Endothelial cell (in vitro differentiated cells): ENCODE data around the gene SERPINA3. TPM values are rescaled to one million over a fixed set of nuclear protein-coding genes. Genes with fewer than 3 reads are reported as not detected.
"Not testable (repeated sequence)": the region's sequence is repeated elsewhere in the genome, so short reads cannot be mapped to it uniquely, and the experiment has no call there.

Experiments
- DNase-seq: peaks from one replicate; pipeline ENCODE4 v3.0.0; 2021; ENCODE audit warnings: low spot score
- H3K27ac Mint-ChIP-seq: one replicate; pipeline ENCODE4 v1.8.0; 2021; ENCODE audit warnings: mixed read lengths, inconsistent platforms; ENCODE audit not compliant: unreplicated experiment
- H3K27me3 Mint-ChIP-seq: one replicate; pipeline ENCODE4 v1.8.0; 2021; ENCODE audit warnings: mild to moderate bottlenecking, moderate library complexity, mixed read lengths, inconsistent platforms; ENCODE audit not compliant: unreplicated experiment
- H3K36me3 Mint-ChIP-seq: one replicate; pipeline ENCODE4 v1.8.0; 2021; ENCODE audit warnings: mild to moderate bottlenecking, low read depth, mixed read lengths, inconsistent platforms; ENCODE audit not compliant: unreplicated experiment
- H3K4me1 Mint-ChIP-seq: one replicate; pipeline ENCODE4 v1.8.0; 2021; ENCODE audit warnings: mild to moderate bottlenecking, mixed read lengths, inconsistent platforms; ENCODE audit not compliant: unreplicated experiment
- H3K4me3 Mint-ChIP-seq: one replicate; pipeline ENCODE4 v1.8.0; 2021; ENCODE audit warnings: mild to moderate bottlenecking, mixed read lengths, inconsistent platforms; ENCODE audit not compliant: unreplicated experiment
- H3K9me3 Mint-ChIP-seq: one replicate; pipeline ENCODE4 v1.8.0; 2021; ENCODE audit warnings: mixed read lengths, inconsistent platforms; ENCODE audit not compliant: unreplicated experiment
- CTCF ChIP-seq: fragments of 200-600 bp; sonication (generic); IDR thresholded peaks from one replicate; pipeline ENCODE4 v1.5.0; 2021; ENCODE audit warnings: antibody characterized with exemption; ENCODE audit not compliant: unreplicated experiment
- total RNA-seq: library from RNA; stranded (reverse); fragmentation: NEBNext Ultra II Directional; extraction: Animal tissue kit (Norgen Biotek cat#: 25700); gene quantifications from one replicate; pipeline ENCODE4 v1.2.1, GENCODE V29; 2021; ENCODE audit not compliant: unreplicated experiment

Gene SERPINA3
- total RNA-seq, 1 donor from 2014 or later, result not detected

DNA sequence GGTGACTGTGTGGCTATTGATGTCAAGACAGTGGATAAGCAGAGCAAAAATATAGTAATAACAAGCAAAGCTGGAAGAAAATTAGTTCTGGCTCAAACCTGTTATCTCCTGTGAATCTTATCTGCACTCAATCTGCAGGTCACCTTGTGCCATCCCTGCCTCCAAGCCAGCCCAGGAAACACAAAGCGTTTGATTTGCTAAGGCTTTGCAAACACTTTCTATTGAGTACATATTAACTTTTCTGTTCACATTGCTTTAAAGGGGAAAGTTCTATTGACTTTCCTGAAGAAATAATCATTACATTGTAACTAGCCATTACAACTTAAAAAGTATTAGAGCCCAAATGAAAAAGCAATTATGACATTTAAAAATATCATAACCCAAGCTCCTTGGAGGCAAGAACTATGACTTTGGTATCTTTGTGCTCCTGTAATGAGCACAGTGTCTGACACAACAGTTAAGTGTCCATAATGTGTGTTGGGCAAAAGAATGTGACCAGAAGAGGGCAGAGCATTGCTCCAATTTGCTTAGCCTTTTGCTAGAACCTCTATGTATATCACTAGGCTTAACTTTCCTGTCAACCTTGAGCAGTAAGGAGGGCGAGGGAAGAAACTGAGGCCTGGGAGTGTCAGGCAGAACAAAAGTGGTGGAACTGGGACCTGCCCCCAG is 24.7 kb downstream of the SERPINA3 start:
- no peak overlapping the region for H3K27ac Mint-ChIP-seq
- no peaks in the 10 kb centered on the region for H3K4me1 Mint-ChIP-seq
- DNase-seq, result no peak
- no peaks in the 10 kb centered on the region for H3K36me3 Mint-ChIP-seq
- no peak overlapping the region for H3K4me3 Mint-ChIP-seq
- peaks cover 7% of the 10 kb centered on the region for H3K27me3 Mint-ChIP-seq
- TF ChIP-seq CTCF, result no peak
- H3K9me3 Mint-ChIP-seq, result no peaks in the 10 kb centered on the region

DNA sequence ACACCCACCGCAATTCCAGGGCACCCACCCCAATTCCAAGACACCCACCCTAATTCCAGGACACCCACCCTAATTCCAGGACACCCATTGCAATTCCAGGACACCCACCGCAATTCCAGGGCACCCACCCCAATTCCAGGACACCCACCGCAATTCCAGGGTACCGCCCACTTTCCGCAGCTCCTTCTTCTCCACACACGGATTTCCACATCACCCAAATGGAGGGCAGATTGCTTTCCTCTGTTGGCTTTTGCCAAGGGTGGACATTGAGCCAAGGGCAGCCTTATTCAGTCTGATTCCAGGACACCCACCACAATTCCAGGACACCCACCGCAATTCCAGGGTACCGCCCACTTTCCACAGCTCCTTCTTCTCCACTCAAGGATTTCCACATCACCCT is 25.6 kb downstream of the SERPINA3 start:
- not testable (repeated sequence) for H3K4me1 Mint-ChIP-seq, H3K4me3 Mint-ChIP-seq

DNA sequence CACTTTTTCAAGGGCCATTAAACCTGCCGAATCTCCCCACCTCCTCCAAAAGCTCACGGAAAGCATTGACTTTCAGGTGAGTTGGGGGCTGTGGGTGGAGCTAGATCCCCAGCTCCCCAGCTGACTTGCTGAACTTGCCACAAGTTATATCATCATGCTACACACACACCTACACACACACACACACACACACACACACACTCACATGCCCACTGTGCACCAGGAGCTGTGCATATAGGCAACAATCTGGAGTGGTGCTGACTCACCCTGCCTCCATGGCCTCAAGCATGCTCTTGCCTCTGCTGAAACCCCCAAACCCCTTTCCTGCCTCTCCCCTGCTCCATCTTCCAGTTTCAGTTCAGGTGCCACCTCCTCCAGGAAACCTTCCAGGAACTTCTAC is 26.1 kb downstream of the SERPINA3 start:
- no peak for DNase-seq
- no peak overlapping the region for H3K4me3 Mint-ChIP-seq

More for the DNA sequence above, 25.6 kb downstream of the SERPINA3 start:
- not testable (repeated sequence) for H3K27me3 Mint-ChIP-seq, H3K9me3 Mint-ChIP-seq, DNase-seq, H3K27ac Mint-ChIP-seq, H3K36me3 Mint-ChIP-seq

DNA sequence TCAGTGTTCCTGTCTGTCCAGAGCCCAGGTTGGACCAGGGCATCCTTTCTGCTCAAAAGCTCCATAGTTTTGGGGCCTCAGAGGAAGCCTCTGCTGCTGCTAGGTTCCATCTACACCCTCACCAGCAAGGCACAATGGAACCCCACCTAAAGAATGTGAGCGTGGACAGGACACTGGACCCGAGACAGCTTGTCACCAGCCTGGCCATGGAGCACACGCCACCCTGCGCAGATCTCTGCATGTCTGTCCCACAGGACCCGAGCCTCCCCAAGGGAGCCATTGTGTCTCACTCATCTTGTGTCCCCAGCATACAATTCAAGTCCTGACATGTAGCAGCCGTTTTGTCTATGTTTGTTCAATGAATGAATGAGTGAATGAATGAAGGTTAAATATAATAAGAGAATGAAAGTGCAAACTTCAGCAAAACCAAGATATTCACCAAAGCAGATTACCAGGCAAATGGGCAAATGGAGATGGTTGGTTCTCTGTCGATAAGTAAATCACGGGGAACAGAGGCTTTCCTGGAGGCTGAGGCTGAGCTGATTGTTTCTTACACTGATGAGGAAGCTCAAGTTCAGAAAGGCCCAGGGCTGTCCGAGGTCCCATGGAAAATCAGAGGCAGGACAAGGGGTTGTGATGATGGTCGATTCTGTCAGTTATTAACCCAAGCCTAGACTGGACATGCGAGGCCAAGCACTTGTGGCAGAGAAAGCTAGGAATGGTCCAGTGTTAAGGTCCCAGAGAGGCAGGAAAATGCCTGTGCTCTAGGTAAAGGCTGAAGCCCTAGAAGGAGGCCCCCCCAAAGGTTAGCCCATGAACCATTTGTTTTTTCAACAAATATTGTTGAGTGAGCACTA is 27.0 kb downstream of the SERPINA3 start:
- H3K4me1 Mint-ChIP-seq, result peaks cover 4% of the 10 kb centered on the region
- no peaks in the 10 kb centered on the region for H3K9me3 Mint-ChIP-seq
- H3K36me3 Mint-ChIP-seq, result no peaks in the 10 kb centered on the region
- H3K27ac Mint-ChIP-seq, result no peak overlapping the region
- no peak overlapping the region for H3K4me3 Mint-ChIP-seq
- TF ChIP-seq CTCF, result no peak
- peaks cover 8% of the 10 kb centered on the region for H3K27me3 Mint-ChIP-seq
- no peak for DNase-seq

More for the DNA sequence above, 26.1 kb downstream of the SERPINA3 start:
- no peak for TF ChIP-seq CTCF
- no peaks in the 10 kb centered on the region for H3K4me1 Mint-ChIP-seq
- no peaks in the 10 kb centered on the region for H3K36me3 Mint-ChIP-seq
- H3K9me3 Mint-ChIP-seq, result no peaks in the 10 kb centered on the region
- H3K27me3 Mint-ChIP-seq, result peaks cover 5% of the 10 kb centered on the region
- H3K27ac Mint-ChIP-seq, result no peak overlapping the region

DNA sequence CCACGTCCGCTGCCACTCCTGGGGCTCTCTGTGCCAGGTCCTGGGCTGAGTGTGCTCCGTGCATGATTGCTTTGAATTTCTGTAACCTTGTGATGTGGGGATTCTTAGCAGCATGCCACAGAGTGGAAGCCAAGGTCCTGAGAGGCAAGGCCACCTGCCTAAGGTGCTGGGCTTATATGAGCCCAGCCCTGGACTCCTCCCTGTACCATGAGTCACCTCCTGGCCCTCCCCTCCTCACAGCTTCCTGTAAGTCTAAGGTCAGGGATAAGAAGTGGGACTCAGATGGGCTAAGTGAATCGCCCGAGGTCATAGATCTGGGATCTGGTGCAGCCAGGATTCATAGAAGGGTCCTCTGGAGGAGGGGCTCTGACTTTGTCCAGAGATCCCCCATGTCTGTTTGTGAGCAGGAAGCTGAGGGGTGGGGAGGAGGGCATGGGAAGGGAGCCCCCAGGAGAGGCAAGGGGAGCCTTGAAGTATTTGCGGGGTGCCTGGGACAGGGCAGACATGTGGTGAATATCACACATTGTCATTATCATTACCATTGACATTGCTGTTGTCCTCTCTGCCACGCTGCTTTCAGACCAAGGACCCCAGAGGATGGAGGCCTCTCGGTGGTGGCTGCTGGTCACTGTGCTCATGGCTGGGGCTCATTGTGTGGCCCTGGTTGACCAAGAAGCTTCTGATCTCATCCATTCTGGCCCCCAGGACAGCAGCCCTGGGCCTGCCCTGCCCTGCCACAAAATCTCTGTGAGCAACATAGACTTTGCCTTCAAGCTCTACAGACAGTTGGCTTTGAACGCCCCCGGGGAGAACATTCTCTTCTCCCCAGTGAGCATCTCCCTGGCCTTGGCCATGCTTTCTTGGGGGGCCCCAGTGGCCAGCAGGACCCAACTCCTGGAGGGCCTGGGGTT is 28.8 kb downstream of the SERPINA3 start:
- Mint-ChIP-seq H3K36me3 (no peaks in the 10 kb centered on the region), H3K27ac (no peak overlapping the region), H3K27me3 (peaks cover 4% of the 10 kb centered on the region), H3K9me3 (no peaks in the 10 kb centered on the region), H3K4me3 (no peak overlapping the region), H3K4me1 (peaks cover 20% of the 10 kb centered on the region)
- TF ChIP-seq CTCF, result no peak
- no peak for DNase-seq
